ENCODE measurements around the gene CLEC17A. TPM values are rescaled to one million over a fixed set of nuclear protein-coding genes. Genes with fewer than 3 reads are reported as not detected.

The CLEC17A gene
- total RNA-seq, 2 donors from 2014 or later, result 0.29 to 0.46 TPM

- H3K27me3 Mint-ChIP-seq (ENCODE audit: low read depth), result peaks cover 20% of the 10 kb centered on the region
- H3K4me3 Mint-ChIP-seq, result no peak overlapping the region
- no peak overlapping the region for H3K27ac Mint-ChIP-seq
- peaks cover 5% of the 10 kb centered on the region in 2 donors for H3K9me3 Mint-ChIP-seq
- no peaks in the 10 kb centered on the region for H3K4me1 Mint-ChIP-seq (ENCODE audit: low read depth)
- ATAC-seq (replicated peaks in 1 of 2), result no peak
- no peak for DNase-seq
- H3K36me3 Mint-ChIP-seq (ENCODE audit: insufficient read depth in 2 of 2), result peaks cover 2% of the 10 kb centered on the region in 2 donors
These were observed 72.1 kb downstream of the CLEC17A start for GRCh38 chr19:14654786-14655560.

DNA sequence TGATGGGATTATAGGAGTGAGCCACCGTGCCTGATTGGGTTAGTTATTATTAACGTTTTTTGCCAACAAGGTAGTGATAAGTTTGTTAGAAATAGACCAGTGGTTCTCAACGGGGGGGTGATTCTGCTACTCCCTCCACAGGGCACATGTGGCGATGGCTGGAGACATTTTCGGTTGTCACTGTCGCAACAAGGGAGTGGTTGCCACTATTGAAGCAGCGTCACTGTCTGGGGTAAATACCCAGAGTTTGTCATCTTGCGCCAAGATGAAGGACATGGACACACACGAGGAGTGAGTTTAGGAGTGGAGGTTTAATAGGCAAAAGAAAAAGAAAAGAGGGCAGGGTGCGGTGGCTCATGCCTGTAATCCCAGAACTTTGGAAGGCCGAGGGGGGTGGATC lies 72.8 kb downstream of the CLEC17A start:
- H3K9me3 Mint-ChIP-seq, result no peaks in the 10 kb centered on the region
- H3K27me3 Mint-ChIP-seq (ENCODE audit: low read depth), result peaks cover 13% of the 10 kb centered on the region
- no peak overlapping the region for H3K27ac Mint-ChIP-seq
- ATAC-seq (replicated peaks in 1 of 2) (no peak), DNase-seq (no peak)
- H3K4me1 Mint-ChIP-seq (ENCODE audit: low read depth), result no peaks in the 10 kb centered on the region
- no peak overlapping the region for H3K4me3 Mint-ChIP-seq
- no peaks in the 10 kb centered on the region for H3K36me3 Mint-ChIP-seq (ENCODE audit: insufficient read depth in 2 of 2)

- Mint-ChIP-seq H3K4me3 (no peak overlapping the region), H3K36me3 (ENCODE audit: insufficient read depth in 2 of 2) (no peaks in the 10 kb centered on the region), H3K9me3 (no peaks in the 10 kb centered on the region), H3K27me3 (ENCODE audit: low read depth) (peaks cover 11% of the 10 kb centered on the region), H3K4me1 (ENCODE audit: low read depth) (no peaks in the 10 kb centered on the region), H3K27ac (no peak overlapping the region)
- no peak for DNase-seq
- no peak for ATAC-seq (replicated peaks in 1 of 2)
These were observed 77.1 kb downstream of the CLEC17A start for GRCh38 chr19:14659874-14660489.

DNA sequence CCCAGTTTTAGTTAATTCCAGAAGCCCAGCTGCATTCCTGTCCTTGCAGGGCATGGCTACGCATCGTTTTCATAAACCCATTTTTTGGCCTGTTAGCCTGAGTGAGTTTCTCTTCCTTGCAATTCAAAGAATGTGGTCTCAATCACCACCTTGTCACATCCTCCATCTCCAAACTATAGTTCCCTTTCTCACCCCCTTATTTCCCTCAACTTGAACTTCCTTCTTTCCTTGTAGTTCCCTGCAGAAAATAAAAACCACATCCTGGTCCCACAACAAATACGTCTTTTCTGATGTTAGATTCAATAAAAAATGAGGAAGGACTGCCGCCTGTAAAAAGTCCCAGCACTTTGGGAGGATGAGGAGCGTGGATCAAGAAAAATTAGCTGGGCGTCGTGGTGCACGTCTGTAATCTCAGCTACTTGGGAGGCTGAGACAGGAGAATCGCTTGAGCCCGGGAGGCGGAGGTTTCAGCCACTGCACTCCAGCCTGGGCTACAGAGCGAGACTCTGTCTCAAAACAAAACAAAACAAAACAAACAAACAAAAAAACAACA lies 78.6 kb downstream of the CLEC17A start:
- no peak overlapping the region for H3K27ac Mint-ChIP-seq
- no peaks in the 10 kb centered on the region for H3K36me3 Mint-ChIP-seq (ENCODE audit: insufficient read depth in 2 of 2)
- H3K4me1 Mint-ChIP-seq (ENCODE audit: low read depth), result no peaks in the 10 kb centered on the region
- no peaks in the 10 kb centered on the region for H3K9me3 Mint-ChIP-seq
- H3K27me3 Mint-ChIP-seq (ENCODE audit: low read depth), result peaks cover 11% of the 10 kb centered on the region
- DNase-seq (no peak), ATAC-seq (replicated peaks in 1 of 2) (no peak)
- no peak overlapping the region for H3K4me3 Mint-ChIP-seq

Other genes with a start within 250 kb of the CLEC17A start
- gene ADGRE5, start 201.6 kb upstream of the CLEC17A start, total RNA-seq, result 100 to 1,000 TPM; 316 to 369 TPM
- 100 to 1,000 TPM; 225 to 236 TPM for gene DDX39A, start 163.7 kb upstream of the CLEC17A start, total RNA-seq
- gene PKN1, start 149.8 kb upstream of the CLEC17A start, total RNA-seq, result 100 to 1,000 TPM; 239 to 278 TPM
- under 1 TPM; 0.38 to 0.39 TPM for gene PTGER1, start 107.7 kb upstream of the CLEC17A start, total RNA-seq
- 10 to 100 TPM; 24.1 to 28.6 TPM for gene GIPC1, start 87.0 kb upstream of the CLEC17A start, total RNA-seq
- 10 to 100 TPM; 62.5 to 64.1 TPM for gene DNAJB1, start 64.7 kb upstream of the CLEC17A start, total RNA-seq
- 100 to 1,000 TPM; 105 to 106 TPM for gene TECR, start 53.5 kb upstream of the CLEC17A start, total RNA-seq
- gene NDUFB7, start 11.0 kb upstream of the CLEC17A start, total RNA-seq, result 10 to 100 TPM; 78.5 to 87.0 TPM
- gene ADGRE3, start 91.8 kb downstream of the CLEC17A start, total RNA-seq, result not detected
- gene ZNF333, start 107.0 kb downstream of the CLEC17A start, total RNA-seq, result 10 to 100 TPM; 17.3 to 27.5 TPM
- 1 to 10 TPM in 1 of 2 donors, under 1 TPM in 1; 0.72 to 3.1 TPM for gene ADGRE2, start 195.5 kb downstream of the CLEC17A start, total RNA-seq

All from activated T-cell treated with anti-CD3 and anti-CD28 coated beads, Interleukin-2, amount 50 U/mL, for 72 hours (primary cell).